H1 (cell line): ENCODE measurements around the gene ME3. TPM values are rescaled to one million over a fixed set of nuclear protein-coding genes. Genes with fewer than 3 reads are reported as not detected.

Source experiments
- CTCF ChIA-PET: fragments of 300-600 bp; sonication (Branson Sonifier 250); formaldehyde crosslinking; loops from one replicate; lab custom pipeline; 2021; ENCODE audit not compliant: partially characterized antibody; lab: Charles Lee
- POLR2A ChIA-PET: fragments of 300-600 bp; sonication (Branson Sonifier 250); formaldehyde crosslinking; loops from one replicate; lab custom pipeline; 2021; ENCODE audit warnings: inconsistent platforms; ENCODE audit not compliant: partially characterized antibody; lab: Charles Lee
- DNase-seq, 2 experiments: peaks; one replicate each; pipeline versions ENCODE4 v3.0.0 to v3.0.0-alpha.2; 2010 to 2022; ENCODE audit warnings: low spot score in 2 of 2, low read depth in 1 of 2, mixed read lengths in 1 of 2
- FAIRE-seq: peaks from 2 replicates; lab custom pipeline; 2011; peaks lifted over from hg19 to GRCh38; lab: Jason Lieb, UNC
- H2AFZ ChIP-seq: 2 replicates; pipeline ENCODE4 v1.8.1; 2012; ENCODE audit warnings: low read length, inconsistent platforms
- H2AK5ac ChIP-seq: 2 replicates; pipeline ENCODE4 v1.6.1; 2013; ENCODE audit warnings: low read depth, low read length
- H2BK120ac ChIP-seq: replicated peaks from 2 replicates; pipeline ENCODE3; 2013; ENCODE audit warnings: low read depth, low read length, inconsistent platforms
- H2BK12ac ChIP-seq: 2 replicates; pipeline ENCODE4 v1.6.1; 2013; ENCODE audit warnings: low read depth, low read length
- H2BK15ac ChIP-seq: 2 replicates; pipeline ENCODE4 v1.6.1; 2013; ENCODE audit warnings: low read length
- H2BK20ac ChIP-seq: 2 replicates; pipeline ENCODE4 v1.6.1; 2013; ENCODE audit warnings: low read length
- H2BK5ac ChIP-seq: 2 replicates; pipeline ENCODE4 v1.6.1; 2013; ENCODE audit warnings: low read depth, low read length
- H3K14ac ChIP-seq: 2 replicates; pipeline ENCODE4 v1.6.1; 2013; ENCODE audit warnings: inconsistent platforms; ENCODE audit not compliant: insufficient read length
- H3K18ac ChIP-seq: 2 replicates; pipeline ENCODE4 v1.6.1; 2013; ENCODE audit warnings: low read length; ENCODE audit errors: extremely low read depth
- H3K23ac ChIP-seq: 2 replicates; pipeline ENCODE4 v1.6.1; 2013; ENCODE audit warnings: inconsistent platforms; ENCODE audit not compliant: insufficient read length
- H3K23me2 ChIP-seq: 2 replicates; pipeline ENCODE4 v1.6.1; 2013; ENCODE audit warnings: low read depth, low read length
- H3K27ac ChIP-seq: 2 replicates; pipeline ENCODE4 v1.6.1; 2011; ENCODE audit warnings: low read depth, low read length, inconsistent platforms
- H3K27me3 ChIP-seq, 4 experiments: replicated peaks in 1 of 4; 1 replicate in 1 of 4; 2 replicates in 3 of 4; pipeline versions ENCODE4 v1.6.1 to v1.8.1; 2011 to 2013; ENCODE audit warnings: low read length in 3 of 4, mild to moderate bottlenecking in 3 of 4, inconsistent platforms in 2 of 4, mixed read lengths in 2 of 4, moderate library complexity in 1 of 4; ENCODE audit not compliant: control insufficient read depth in 3 of 4, insufficient read depth in 3 of 4; ENCODE audit errors: extremely low read depth in 1 of 4
- H3K36me3 ChIP-seq, 4 experiments: 2 replicates each; pipeline versions ENCODE4 v1.6.1 to v1.8.1; 2011 to 2013; ENCODE audit warnings: mild to moderate bottlenecking in 4 of 4, low read length in 3 of 4, moderate library complexity in 2 of 4, control low read depth in 1 of 4, inconsistent platforms in 1 of 4; ENCODE audit not compliant: insufficient read depth in 4 of 4, control insufficient read depth in 2 of 4
- H3K4ac ChIP-seq: replicated peaks from 2 replicates; pipeline ENCODE3; 2013; ENCODE audit warnings: low read length, low read depth, mixed read lengths, inconsistent platforms; ENCODE audit not compliant: insufficient read length
- H3K4me1 ChIP-seq, 4 experiments: replicated peaks in 1 of 4; 1 replicate in 1 of 4; 2 replicates in 3 of 4; pipeline versions ENCODE4 v1.6.1 to v1.8.1; 2011 to 2013; ENCODE audit warnings: low read length in 3 of 4, inconsistent platforms in 2 of 4, mixed read lengths in 1 of 4; ENCODE audit not compliant: insufficient read depth in 4 of 4, control insufficient read depth in 3 of 4
- H3K4me2 ChIP-seq, 2 experiments: 2 replicates each; pipeline versions ENCODE4 v1.6.1 to v1.8.1; 2011 to 2013; ENCODE audit warnings: low read depth in 2 of 2, low read length in 2 of 2, control low read depth in 1 of 2, inconsistent platforms in 1 of 2, mild to moderate bottlenecking in 1 of 2; ENCODE audit not compliant: insufficient read depth in 1 of 2
- H3K4me3 ChIP-seq, 4 experiments: fragments of 200-600, 300-600 bp in 1 of 4; sonication (generic), shearing (Covaris generic), sonication (Bioruptor Twin) in 1 of 4; 2 replicates each; pipeline versions ENCODE4 v1.5.1 to v1.8.1; 2011 to 2016; ENCODE audit warnings: low read length in 4 of 4, low read depth in 3 of 4, control low read depth in 2 of 4, inconsistent platforms in 2 of 4, mild to moderate bottlenecking in 2 of 4, mixed read lengths in 1 of 4, moderate library complexity in 1 of 4; ENCODE audit not compliant: insufficient read depth in 2 of 4; ENCODE audit errors: extremely low read depth in 1 of 4
- H3K56ac ChIP-seq: replicated peaks from 2 replicates; pipeline ENCODE3; 2013; ENCODE audit warnings: low read depth, mild to moderate bottlenecking, mixed read lengths, low read length, inconsistent platforms; ENCODE audit not compliant: insufficient read length
- H3K79me1 ChIP-seq: 2 replicates; pipeline ENCODE4 v1.6.1; 2013; ENCODE audit warnings: low read depth, low read length, control low read depth
- H3K79me2 ChIP-seq, 2 experiments: 2 replicates each; pipeline versions ENCODE4 v1.6.1 to v1.8.1; 2012 to 2013; ENCODE audit warnings: low read length in 2 of 2, mild to moderate bottlenecking in 2 of 2, inconsistent platforms in 1 of 2; ENCODE audit not compliant: insufficient read depth in 2 of 2, control insufficient read depth in 1 of 2
- H3K9ac ChIP-seq, 4 experiments: replicated peaks in 1 of 4; 1 replicate in 1 of 4; 2 replicates in 3 of 4; pipeline versions ENCODE4 v1.6.1 to v1.8.1; 2011 to 2013; ENCODE audit warnings: low read depth in 3 of 4, low read length in 3 of 4, control low read depth in 2 of 4, mild to moderate bottlenecking in 2 of 4, moderate library complexity in 2 of 4, inconsistent platforms in 1 of 4; ENCODE audit errors: extremely low read depth in 1 of 4
- H3K9me3 ChIP-seq, 2 experiments: 2 replicates each; pipeline versions ENCODE4 v1.6.1 to v1.8.1; 2012 to 2013; ENCODE audit warnings: mild to moderate bottlenecking in 2 of 2, moderate library complexity in 2 of 2, control low read depth in 1 of 2, inconsistent platforms in 1 of 2, low read depth in 1 of 2, low read length in 1 of 2, mixed read lengths in 1 of 2; ENCODE audit not compliant: insufficient read depth in 2 of 2
- H4K20me1 ChIP-seq, 2 experiments: replicated peaks in 1 of 2; 2 replicates each; pipeline versions ENCODE3 to v1.8.1; 2011 to 2013; ENCODE audit warnings: inconsistent platforms in 2 of 2, low read length in 2 of 2, mild to moderate bottlenecking in 1 of 2; ENCODE audit not compliant: insufficient read depth in 2 of 2, control insufficient read depth in 1 of 2
- H4K5ac ChIP-seq: 2 replicates; pipeline ENCODE4 v1.6.1; 2013; ENCODE audit warnings: low read length, low read depth, mixed read lengths, inconsistent platforms; ENCODE audit not compliant: insufficient read length
- H4K8ac ChIP-seq: 2 replicates; pipeline ENCODE4 v1.8.0; 2013; ENCODE audit warnings: mild to moderate bottlenecking, moderate library complexity, low read length, inconsistent platforms; ENCODE audit not compliant: insufficient read depth; ENCODE audit errors: extremely low read depth
- H4K91ac ChIP-seq: replicated peaks from 2 replicates; pipeline ENCODE3; 2013; ENCODE audit warnings: low read length, mixed read lengths, inconsistent platforms; ENCODE audit not compliant: insufficient read length
- HDAC6 ChIP-seq: IDR thresholded peaks from one replicate; pipeline ENCODE4 v1.7.1; 2012; ENCODE audit warnings: low read depth, mild to moderate bottlenecking, inconsistent platforms, low read length, moderate library complexity
- KDM5A ChIP-seq: fragments of 200-600 bp; IDR thresholded peaks from 2 replicates; pipeline ENCODE4 v1.7.1; 2012; ENCODE audit warnings: mild to moderate bottlenecking, low read length, inconsistent platforms, mixed read lengths
- WGBS, 2 experiments: shearing (Covaris generic) in 1 of 2; methylation state at CpG; one replicate each; pipeline versions ENCODE4 v1.1.6 to v1.1.7; 2013 to 2015; ENCODE audit warnings: low lambda C conversion rate in 2 of 2, mixed read lengths in 2 of 2, inconsistent platforms in 1 of 2, low coverage in 1 of 2, missing lambda C conversion rate in 1 of 2; ENCODE audit not compliant: insufficient replicate concordance in 2 of 2, insufficient coverage in 1 of 2, insufficient read length in 1 of 2; ENCODE audit errors: extremely low coverage in 1 of 2, missing lambda C conversion rate in 1 of 2; 5-methylcytosine and 5-hydroxymethylcytosine counted together
- polyA plus RNA-seq, 7 experiments: library from polyadenylated mRNA; depleted of rRNA in 3 of 7; stranded (reverse) in 5 of 7; unstranded in 2 of 7; fragments of >200 nt in 5 of 7; fragments of 200-250 nt in 2 of 7; gene quantifications; 1 replicate in 5 of 7; 2 replicates in 1 of 7; 4 replicates in 1 of 7; pipeline versions ENCODE4 v1.2.1 to v1.2.3, GENCODE V29; 2011 to 2013; ENCODE audit warnings: missing spikeins in 2 of 7, mixed read lengths in 2 of 7
- total RNA-seq: library from RNA; stranded (reverse); fragmentation: NEBNext Ultra II Directional; extraction: Animal tissue kit (Norgen Biotek cat#: 25700); gene quantifications from 2 replicates; pipeline ENCODE4 v1.2.1, GENCODE V29; 2021

The ME3 gene
- total and polyA plus RNA-seq, 2 of the 8 experiments (the other 6 are each of a cell fraction or from before 2014, with no cell fraction given), result 1.5 to 2.8 TPM

- no peak overlapping the region for H4K91ac ChIP-seq
- WGBS, 2 experiments, result 92% methylated on average over 1 of the region's 1 CpG; no CpG with 5 or more reads in 1 of the 2 experiments
- H3K36me3 ChIP-seq, result no peaks in the 10 kb centered on the region
- DNase-seq (no peak), FAIRE-seq (no peak)
- no peak overlapping the region for H3K14ac ChIP-seq
- no peak overlapping the region for H3K4me3 ChIP-seq
- H3K23ac ChIP-seq, result no peak overlapping the region
- no peaks in the 10 kb centered on the region; a peak in 1 of 4 replicates for H3K9me3 ChIP-seq
- no peak overlapping the region for H2BK120ac ChIP-seq
- no peak overlapping the region for H4K8ac ChIP-seq
- H3K4ac ChIP-seq, result no peak overlapping the region
- H3K79me2 ChIP-seq, result no peaks in the 10 kb centered on the region
- no peak overlapping the region for H2AFZ ChIP-seq
- no peak overlapping the region for H2BK20ac ChIP-seq
- H3K56ac ChIP-seq, result peak overlapping the region; percentile 27
- peaks cover 3% of the 10 kb centered on the region; the same call in 1 of the 2 replicates for H3K23me2 ChIP-seq
- H2BK15ac ChIP-seq, result no peak overlapping the region
- no peak overlapping the region for H4K5ac ChIP-seq
- ChIA-PET CTCF (interaction anchor here (1.2 to 3.4 kb wide), 5 partner anchors 11 to 60 kb away, joined by 3 to 18 read pairs (median 6); no protein-coding TSS in a partner anchor), POLR2A (no interaction called here)
- no peaks in the 10 kb centered on the region for H3K27me3 ChIP-seq
- no peaks in the 10 kb centered on the region for H3K79me1 ChIP-seq
- H3K9ac ChIP-seq, result no peak overlapping the region
- H2BK5ac ChIP-seq, result no peak overlapping the region
- no peaks in the 10 kb centered on the region for H4K20me1 ChIP-seq
- no peak overlapping the region for H2BK12ac ChIP-seq
- no peak overlapping the region for H3K4me2 ChIP-seq
- no peak overlapping the region for H3K18ac ChIP-seq
- no peaks in the 10 kb centered on the region for H3K4me1 ChIP-seq
- TF ChIP-seq HDAC6 (no peak), KDM5A (no peak)
- TF ChIP-seq, all 59 proteins: peak for 0
- no peak overlapping the region for H2AK5ac ChIP-seq
- H3K27ac ChIP-seq, result no peak overlapping the region
Observed at GRCh38 chr11:86468169-86468568, 204.2 kb downstream of the ME3 start.
